HUES6 (cell line): ENCODE results near the gene MYO5A.
"Not testable (repeated sequence)": the region's sequence is repeated elsewhere in the genome, so short reads cannot be mapped to it uniquely, and the experiment has no call there.

Experiments used
- H3K27ac ChIP-seq: 2 replicates; pipeline ENCODE4 v1.7.0; 2013; ENCODE audit warnings: low read depth, mild to moderate bottlenecking, low read length, inconsistent platforms
- H3K27me3 ChIP-seq: 2 replicates; pipeline ENCODE4 v1.6.1; 2013; ENCODE audit warnings: low read length; ENCODE audit not compliant: control insufficient read depth, insufficient read depth
- H3K36me3 ChIP-seq: 2 replicates; pipeline ENCODE4 v1.6.1; 2013; ENCODE audit warnings: low read length; ENCODE audit not compliant: control insufficient read depth, insufficient read depth
- H3K4me1 ChIP-seq: 2 replicates; pipeline ENCODE4 v1.6.1; 2013; ENCODE audit warnings: low read length; ENCODE audit not compliant: control insufficient read depth, insufficient read depth
- H3K4me3 ChIP-seq: 2 replicates; pipeline ENCODE4 v1.5.1; 2013; ENCODE audit warnings: low read depth, low read length
- H3K9ac ChIP-seq: one replicate; pipeline ENCODE4 v1.6.1; 2013; ENCODE audit warnings: mild to moderate bottlenecking, low read length
- H3K9me3 ChIP-seq: 2 replicates; pipeline ENCODE4 v1.6.1; 2013; ENCODE audit warnings: low read depth, low read length; ENCODE audit not compliant: control insufficient read depth, insufficient read depth

Gene MYO5A

GRCh38 chr15:52563501-52564060 lies 34.9 kb upstream of the MYO5A start:
- Histone ChIP-seq H3K4me1 (0 out of 2 replicates have a peak, but pooled peaks cover 3% of the 10 kb centered on the region), H3K27ac (no peak overlapping the region)

GRCh38 chr15:52559575-52559974 lies 30.9 kb upstream of the MYO5A start:
- Histone ChIP-seq H3K36me3 (peaks cover 37% of the 10 kb centered on the region), H3K27ac (no peak overlapping the region), H3K9me3 (no peaks in the 10 kb centered on the region), H3K4me1 (no peaks in the 10 kb centered on the region), H3K4me3 (no peak overlapping the region), H3K9ac (no peak overlapping the region), H3K27me3 (no peaks in the 10 kb centered on the region)

More at GRCh38 chr15:52563501-52564060, 34.9 kb upstream of the MYO5A start:
- no peaks in the 10 kb centered on the region for H3K9me3 ChIP-seq
- H3K9ac ChIP-seq, result no peak overlapping the region
- H3K36me3 ChIP-seq, result peaks cover 11% of the 10 kb centered on the region; the same call in 1 of the 2 replicates
- no peak overlapping the region for H3K4me3 ChIP-seq
- no peaks in the 10 kb centered on the region for H3K27me3 ChIP-seq

GRCh38 chr15:52559022-52559421 lies 30.3 kb upstream of the MYO5A start:
- peaks cover 40% of the 10 kb centered on the region for H3K36me3 ChIP-seq
- H3K9ac ChIP-seq, result no peak overlapping the region
- no peaks in the 10 kb centered on the region for H3K9me3 ChIP-seq
- H3K27me3 ChIP-seq, result no peaks in the 10 kb centered on the region
- H3K4me3 ChIP-seq, result no peak overlapping the region
- no peak overlapping the region for H3K27ac ChIP-seq
- no peaks in the 10 kb centered on the region for H3K4me1 ChIP-seq

- no peaks in the 10 kb centered on the region for H3K9me3 ChIP-seq
- H3K27me3 ChIP-seq, result no peaks in the 10 kb centered on the region
- no peak overlapping the region for H3K4me3 ChIP-seq
- no peak overlapping the region for H3K9ac ChIP-seq
- peaks cover 47% of the 10 kb centered on the region for H3K36me3 ChIP-seq
- peak overlapping the region; percentile 61 for H3K27ac ChIP-seq
- no peaks in the 10 kb centered on the region for H3K4me1 ChIP-seq
Observed at GRCh38 chr15:52558196-52558595, 29.5 kb upstream of the MYO5A start.

GRCh38 chr15:52557274-52557641 lies 28.6 kb upstream of the MYO5A start:
- no peaks in the 10 kb centered on the region for H3K9me3 ChIP-seq
- H3K36me3 ChIP-seq, result peaks cover 54% of the 10 kb centered on the region
- no peak overlapping the region for H3K9ac ChIP-seq
- H3K4me3 ChIP-seq, result no peak overlapping the region
- no peaks in the 10 kb centered on the region for H3K4me1 ChIP-seq
- H3K27me3 ChIP-seq, result no peaks in the 10 kb centered on the region
- H3K27ac ChIP-seq, result no peak overlapping the region

- no peaks in the 10 kb centered on the region for H3K9me3 ChIP-seq
- H3K4me3 ChIP-seq, result no peak overlapping the region
- no peak overlapping the region for H3K9ac ChIP-seq
- H3K27me3 ChIP-seq, result no peaks in the 10 kb centered on the region
- no peaks in the 10 kb centered on the region for H3K4me1 ChIP-seq
- peaks cover 59% of the 10 kb centered on the region for H3K36me3 ChIP-seq
- no peak overlapping the region for H3K27ac ChIP-seq
Observed at GRCh38 chr15:52556524-52557273, 28.0 kb upstream of the MYO5A start.

- Histone ChIP-seq H3K27ac (no peak overlapping the region), H3K4me3 (no peak overlapping the region), H3K27me3 (no peaks in the 10 kb centered on the region), H3K4me1 (no peaks in the 10 kb centered on the region), H3K36me3 (peaks cover 92% of the 10 kb centered on the region), H3K9ac (no peak overlapping the region), H3K9me3 (no peaks in the 10 kb centered on the region)
Observed at GRCh38 chr15:52552303-52552702, 23.6 kb upstream of the MYO5A start.

- peaks cover 91% of the 10 kb centered on the region for H3K36me3 ChIP-seq
Observed at GRCh38 chr15:52551762-52552161, 23.1 kb upstream of the MYO5A start.

GRCh38 chr15:52551186-52551585 lies 22.5 kb upstream of the MYO5A start:
- H3K4me1 ChIP-seq, H3K4me3 ChIP-seq, H3K27ac ChIP-seq, H3K9me3 ChIP-seq, H3K9ac ChIP-seq, H3K27me3 ChIP-seq: not testable (repeated sequence)
- H3K36me3 ChIP-seq, result peaks cover 91% of the 10 kb centered on the region

More at GRCh38 chr15:52551762-52552161, 23.1 kb upstream of the MYO5A start:
- Histone ChIP-seq H3K27ac (no peak overlapping the region), H3K4me1 (no peaks in the 10 kb centered on the region), H3K4me3 (no peak overlapping the region), H3K27me3 (no peaks in the 10 kb centered on the region), H3K9me3 (no peaks in the 10 kb centered on the region), H3K9ac (no peak overlapping the region)

GRCh38 chr15:52546031-52546751 lies 17.5 kb upstream of the MYO5A start:
- H3K27ac ChIP-seq, result no peak overlapping the region
- no peaks in the 10 kb centered on the region for H3K4me1 ChIP-seq
- no peak overlapping the region for H3K4me3 ChIP-seq
- 0 out of 2 replicates have a peak, but pooled peaks cover 6% of the 10 kb centered on the region for H3K9me3 ChIP-seq
- H3K9ac ChIP-seq, result no peak overlapping the region
- no peaks in the 10 kb centered on the region for H3K27me3 ChIP-seq
- peaks cover 58% of the 10 kb centered on the region for H3K36me3 ChIP-seq
